ENCODE data around the gene OBSCN.

GRCh38 chr1:228314658-228315483 is 107.0 kb downstream of the OBSCN start:
- TF ChIP-seq CTCF (IDR thresholded peaks at IDR 0.05) (no peak), POLR2A (IDR thresholded peaks at IDR 0.05) (no peak)

Data from adrenal gland (tissue), 5 donors.